Mammary epithelial cell (primary cell): Measurements from ENCODE around the gene ITGB1BP1.

Experiments used
- CTCF ChIP-seq, 2 donors: IDR thresholded peaks in 1 of 2; conservative IDR thresholded peaks in 1 of 2; 2 replicates each; pipeline ENCODE4 v1.5.1; 2011 to 2012; ENCODE audit warnings: inconsistent platforms in 2 of 2, low read length in 2 of 2, mild to moderate bottlenecking in 2 of 2, control low read depth in 1 of 2, low read depth in 1 of 2; ENCODE audit not compliant: insufficient read depth in 1 of 2; ENCODE audit errors: extremely low read depth in 1 of 2
- EZH2 ChIP-seq: IDR thresholded peaks from 2 replicates; pipeline ENCODE4 v1.6.1; 2012; ENCODE audit warnings: low read length, inconsistent platforms, borderline replicate concordance

GRCh38 chr2:9422321-9423099 lies 818 bp downstream of the ITGB1BP1 start:
- no peak for TF ChIP-seq EZH2
- no peak for TF ChIP-seq CTCF (conservative IDR thresholded peaks at IDR 0.05 in 1 of 2, IDR thresholded peaks at IDR 0.05 in 1 of 2; ENCODE audit: extremely low read depth in 1 of 2, insufficient read depth in 1 of 2, low read depth in 1 of 2, low read length in 2 of 2)
